Loucy (cell line): ENCODE results near the gene NLGN1.

Experiments used
- H2AFZ ChIP-seq: fragments of 200-600 bp; sonication (generic); 2 replicates; pipeline ENCODE4 v1.6.0; 2016; ENCODE audit warnings: antibody characterized with exemption, mild to moderate bottlenecking, low read length, moderate library complexity
- H3F3A ChIP-seq: fragments of 200-600 bp; 2 replicates; pipeline ENCODE4 v1.6.0; 2016; ENCODE audit warnings: antibody characterized with exemption, low read depth, mild to moderate bottlenecking
- H3K27me3 ChIP-seq: fragments of 200-600 bp; sonication (generic); 2 replicates; pipeline ENCODE4 v1.6.1; 2014; ENCODE audit warnings: low read length, mild to moderate bottlenecking; ENCODE audit not compliant: insufficient read depth, poor library complexity, severe bottlenecking
- H3K36me3 ChIP-seq: fragments of 200-600 bp; sonication (generic); 2 replicates; pipeline ENCODE4 v1.6.1; 2016; ENCODE audit warnings: low read length; ENCODE audit not compliant: insufficient read depth
- H3K4me1 ChIP-seq: fragments of 200-600 bp; sonication (generic); 2 replicates; pipeline ENCODE4 v1.5.1; 2014; ENCODE audit warnings: low read length, mild to moderate bottlenecking; ENCODE audit not compliant: insufficient read depth, poor library complexity, severe bottlenecking
- H3K4me2 ChIP-seq: fragments of 200-600 bp; sonication (generic); 2 replicates; pipeline ENCODE4 v1.6.0; 2014; ENCODE audit warnings: antibody characterized with exemption, low read length, low read depth, mild to moderate bottlenecking; ENCODE audit not compliant: poor library complexity, severe bottlenecking
- H3K4me3 ChIP-seq: fragments of 200-600 bp; sonication (generic); 2 replicates; pipeline ENCODE4 v1.5.1; 2014; ENCODE audit warnings: low read length, mild to moderate bottlenecking, mixed read lengths; ENCODE audit not compliant: poor library complexity, severe bottlenecking
- H3K79me2 ChIP-seq: fragments of 200-600 bp; sonication (generic); 2 replicates; pipeline ENCODE4 v1.6.1; 2014; ENCODE audit warnings: low read length; ENCODE audit not compliant: insufficient read depth
- H3K9ac ChIP-seq: fragments of 200-600 bp; sonication (generic); 2 replicates; pipeline ENCODE4 v1.6.0; 2014; ENCODE audit warnings: mild to moderate bottlenecking, low read depth, low read length, moderate library complexity; ENCODE audit not compliant: poor library complexity, severe bottlenecking
- H3K9me2 ChIP-seq: fragments of 200-600 bp; sonication (generic); replicated peaks from 2 replicates; pipeline ENCODE4 v1.6.1; 2016; ENCODE audit warnings: low read depth, low read length, mixed read lengths
- H3K9me3 ChIP-seq: fragments of 200-600 bp; sonication (generic); 2 replicates; pipeline ENCODE4 v1.6.1; 2014; ENCODE audit warnings: mild to moderate bottlenecking, antibody characterized with exemption, low read length, low read depth; ENCODE audit not compliant: insufficient read depth
- H4K20me1 ChIP-seq: fragments of 200-600 bp; sonication (generic); 2 replicates; pipeline ENCODE4 v1.6.0; 2014; ENCODE audit warnings: antibody characterized with exemption, low read length, mild to moderate bottlenecking; ENCODE audit not compliant: insufficient read depth, poor library complexity, severe bottlenecking
- EZH2phosphoT487 ChIP-seq: fragments of 200-600 bp; IDR thresholded peaks from 2 replicates; pipeline ENCODE4 v1.6.1; 2018; ENCODE audit warnings: antibody characterized with exemption, mild to moderate bottlenecking, moderate library complexity, borderline replicate concordance
- TF ChIP-seq, protein P1 (sequence below): fragments of 200-600 bp; sonication (generic); conservative IDR thresholded peaks from 2 replicates; pipeline ENCODE4 v1.5.1; 2014; ENCODE audit warnings: mild to moderate bottlenecking, antibody characterized with exemption, low read length

The NLGN1 gene

DNA sequence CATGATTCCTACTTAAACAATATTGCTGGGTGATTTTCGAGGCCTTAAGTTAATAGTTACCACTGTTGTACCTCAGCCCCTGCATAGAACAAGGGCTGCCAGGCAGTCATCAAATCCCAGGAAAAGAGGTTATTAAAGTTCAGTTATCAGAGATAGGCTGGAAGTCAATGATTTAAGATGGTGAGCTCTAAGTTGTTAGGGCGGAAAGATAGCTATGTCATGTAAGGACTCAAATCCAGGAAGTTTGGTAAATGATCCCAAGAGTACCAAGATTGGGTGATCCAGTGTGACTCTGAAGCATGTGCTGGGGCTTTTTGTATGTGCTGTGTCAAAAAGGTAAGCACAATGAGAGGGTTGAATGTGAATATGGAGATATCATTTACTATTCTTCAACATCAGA lies 287.9 kb downstream of the NLGN1 start:
- Histone ChIP-seq H2AFZ (no peak overlapping the region), H3K79me2 (no peaks in the 10 kb centered on the region), H4K20me1 (no peaks in the 10 kb centered on the region), H3K4me3 (no peak overlapping the region), H3K36me3 (no peaks in the 10 kb centered on the region), H3K27me3 (no peaks in the 10 kb centered on the region), H3K9ac (no peak overlapping the region), H3K9me2 (no peaks in the 10 kb centered on the region), H3K9me3 (no peaks in the 10 kb centered on the region), H3K4me1 (no peaks in the 10 kb centered on the region), H3F3A (no peaks in the 10 kb centered on the region), H3K4me2 (no peak overlapping the region)
- TF ChIP-seq, protein P1, sequence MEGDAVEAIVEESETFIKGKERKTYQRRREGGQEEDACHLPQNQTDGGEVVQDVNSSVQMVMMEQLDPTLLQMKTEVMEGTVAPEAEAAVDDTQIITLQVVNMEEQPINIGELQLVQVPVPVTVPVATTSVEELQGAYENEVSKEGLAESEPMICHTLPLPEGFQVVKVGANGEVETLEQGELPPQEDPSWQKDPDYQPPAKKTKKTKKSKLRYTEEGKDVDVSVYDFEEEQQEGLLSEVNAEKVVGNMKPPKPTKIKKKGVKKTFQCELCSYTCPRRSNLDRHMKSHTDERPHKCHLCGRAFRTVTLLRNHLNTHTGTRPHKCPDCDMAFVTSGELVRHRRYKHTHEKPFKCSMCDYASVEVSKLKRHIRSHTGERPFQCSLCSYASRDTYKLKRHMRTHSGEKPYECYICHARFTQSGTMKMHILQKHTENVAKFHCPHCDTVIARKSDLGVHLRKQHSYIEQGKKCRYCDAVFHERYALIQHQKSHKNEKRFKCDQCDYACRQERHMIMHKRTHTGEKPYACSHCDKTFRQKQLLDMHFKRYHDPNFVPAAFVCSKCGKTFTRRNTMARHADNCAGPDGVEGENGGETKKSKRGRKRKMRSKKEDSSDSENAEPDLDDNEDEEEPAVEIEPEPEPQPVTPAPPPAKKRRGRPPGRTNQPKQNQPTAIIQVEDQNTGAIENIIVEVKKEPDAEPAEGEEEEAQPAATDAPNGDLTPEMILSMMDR: no peak
- no peak for TF ChIP-seq EZH2phosphoT487

DNA sequence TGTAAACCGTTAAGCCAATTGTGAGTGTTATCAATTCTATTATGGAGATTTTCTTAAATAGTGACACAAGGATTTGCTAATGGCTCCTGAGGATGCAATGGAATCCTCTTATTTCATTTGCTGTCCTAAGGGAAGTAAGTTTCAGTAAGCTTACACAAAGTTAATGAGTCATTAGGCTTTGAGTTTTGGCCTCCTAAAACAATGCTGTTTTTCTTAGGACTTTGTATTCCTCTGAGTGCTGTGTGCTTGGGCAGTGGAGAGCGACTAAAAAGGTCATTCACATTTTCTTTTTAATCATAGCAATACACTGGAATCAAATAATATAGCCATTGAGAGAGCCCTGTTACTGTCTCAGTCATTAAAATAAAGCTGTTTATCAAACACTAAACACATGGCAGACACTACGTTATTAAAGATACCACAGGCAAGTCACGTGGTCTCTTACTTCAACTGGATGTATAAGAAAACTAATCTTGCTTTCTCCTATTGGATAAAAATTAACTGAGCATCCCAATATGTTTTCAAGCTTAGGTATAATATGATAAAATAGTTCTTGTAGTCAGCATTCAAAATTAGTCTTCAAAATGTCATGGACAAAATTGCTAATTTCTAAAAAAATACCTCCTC lies 290.8 kb downstream of the NLGN1 start:
- Histone ChIP-seq H3K4me1 (no peaks in the 10 kb centered on the region), H3K4me3 (no peak overlapping the region), H3F3A (no peaks in the 10 kb centered on the region), H3K9me3 (no peaks in the 10 kb centered on the region), H4K20me1 (no peaks in the 10 kb centered on the region), H3K79me2 (no peaks in the 10 kb centered on the region), H3K9ac (no peak overlapping the region), H3K9me2 (no peaks in the 10 kb centered on the region), H2AFZ (no peak overlapping the region), H3K4me2 (no peak overlapping the region), H3K27me3 (no peaks in the 10 kb centered on the region), H3K36me3 (no peaks in the 10 kb centered on the region)
- TF ChIP-seq, protein P1: no peak
- TF ChIP-seq EZH2phosphoT487: no peak

DNA sequence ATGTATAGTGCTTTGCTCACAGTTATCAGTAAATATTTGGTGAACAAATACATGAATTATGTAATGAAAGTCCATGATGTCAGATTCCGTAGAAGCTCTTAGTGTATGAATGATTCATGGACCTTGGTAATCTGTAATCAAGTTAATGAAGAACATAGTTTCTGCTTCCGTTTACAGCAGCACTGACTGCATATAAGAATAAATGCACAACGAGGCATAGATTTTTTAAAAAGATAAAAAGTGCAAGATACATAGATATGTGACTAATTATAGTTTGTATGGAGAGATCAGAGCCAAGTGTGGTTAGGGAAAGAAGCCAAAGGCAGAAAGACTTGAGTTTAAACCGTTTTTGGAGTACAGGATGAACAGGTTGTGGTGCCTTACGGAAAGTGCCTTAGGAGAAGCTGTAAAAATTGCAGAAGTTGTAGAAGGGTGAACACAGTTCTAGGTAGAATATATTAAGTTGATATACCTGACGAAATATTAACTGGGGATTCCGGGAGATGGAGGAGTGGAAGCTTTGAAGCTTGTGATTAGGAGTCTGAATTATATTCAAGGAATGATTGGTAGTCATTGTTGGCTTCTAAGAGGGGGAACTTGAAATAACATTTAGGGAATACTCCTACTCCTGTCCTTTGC lies 293.1 kb downstream of the NLGN1 start:
- H3K9me3 ChIP-seq: no peaks in the 10 kb centered on the region
- H3K27me3 ChIP-seq: no peaks in the 10 kb centered on the region
- H3K36me3 ChIP-seq: no peaks in the 10 kb centered on the region
- TF ChIP-seq, protein P1: no peak
- TF ChIP-seq EZH2phosphoT487: no peak
- H3K9me2 ChIP-seq: no peaks in the 10 kb centered on the region
- no peaks in the 10 kb centered on the region for H3K4me1 ChIP-seq
- no peak overlapping the region for H3K4me3 ChIP-seq
- H3K4me2 ChIP-seq: no peak overlapping the region
- no peak overlapping the region for H3K9ac ChIP-seq
- no peak overlapping the region for H2AFZ ChIP-seq
- no peaks in the 10 kb centered on the region for H3F3A ChIP-seq
- H4K20me1 ChIP-seq: no peaks in the 10 kb centered on the region
- H3K79me2 ChIP-seq: no peaks in the 10 kb centered on the region
